HEK293 (cell line): ENCODE data around the gene TAS2R1.

ENCODE experiments used
- CTCF ChIA-PET: fragments of 350-600 bp; formaldehyde crosslinking; extraction: SDS; loops from one replicate; lab custom pipeline; 2021; ENCODE audit warnings: antibody characterized with exemption; lab: Yijun Ruan, JAX
- POLR2A ChIA-PET: fragments of 300-600 bp; formaldehyde crosslinking; extraction: SDS; loops from one replicate; lab custom pipeline; 2020; ENCODE audit warnings: antibody characterized with exemption, inconsistent platforms; lab: Yijun Ruan, JAX
- H3K27ac ChIP-seq: fragments of 200-500 bp; sonication (Bioruptor generic); 2 replicates; pipeline ENCODE4 v1.5.1; 2014; ENCODE audit warnings: low read depth, low read length, control low read depth, inconsistent platforms; ENCODE audit errors: extremely low read depth
- H3K36me3 ChIP-seq, 2 experiments: fragments of 200-500 bp in 1 of 2; sonication (Bioruptor generic) in 1 of 2; 1 replicate in 1 of 2; 2 replicates in 1 of 2; pipeline ENCODE4 v1.5.1; 2014 to 2017; ENCODE audit warnings: inconsistent platforms in 2 of 2, low read length in 2 of 2; ENCODE audit not compliant: control insufficient read depth in 2 of 2, insufficient read depth in 1 of 2
- H3K4me1 ChIP-seq: fragments of 200-500 bp; sonication (Bioruptor generic); 2 replicates; pipeline ENCODE4 v1.5.1; 2014; ENCODE audit warnings: mild to moderate bottlenecking, low read length, inconsistent platforms; ENCODE audit not compliant: control insufficient read depth, insufficient read depth
- H3K4me3 ChIP-seq: 2 replicates; pipeline ENCODE4 v1.5.1; 2011; ENCODE audit warnings: low read depth, mild to moderate bottlenecking, control low read depth, low read length, moderate library complexity
- H3K9me3 ChIP-seq: fragments of 200-500 bp; sonication (Bioruptor generic); 2 replicates; pipeline ENCODE4 v1.5.1; 2014; ENCODE audit warnings: low read depth, low read length, inconsistent platforms; ENCODE audit not compliant: control insufficient read depth, insufficient read depth
- HOXC10 ChIP-seq: sonication (generic); formaldehyde crosslinking; IDR thresholded peaks from 2 replicates; pipeline ENCODE4 v1.8.1; 2023; ENCODE audit warnings: mild to moderate bottlenecking, missing genetic modification reagents
- HOXD13 ChIP-seq: sonication (generic); formaldehyde crosslinking; IDR thresholded peaks from 2 replicates; pipeline ENCODE4 v1.8.0; 2022; ENCODE audit warnings: missing genetic modification reagents, borderline replicate concordance
- RBAK ChIP-seq: fragments of 450-650 bp; formaldehyde crosslinking; IDR thresholded peaks from 2 replicates; pipeline ENCODE4 v1.5.1; 2016; ENCODE audit warnings: missing biosample characterization, missing genetic modification characterization
- REPIN1 ChIP-seq: fragments of 450-650 bp; formaldehyde crosslinking; IDR thresholded peaks from 2 replicates; pipeline ENCODE4 v1.5.1; 2017; ENCODE audit warnings: missing biosample characterization, missing genetic modification characterization, low read depth
- SCRT1 ChIP-seq: fragments of 450-650 bp; formaldehyde crosslinking; IDR thresholded peaks from 2 replicates; pipeline ENCODE4 v1.5.1; 2016; ENCODE audit warnings: missing biosample characterization, missing genetic modification characterization, borderline replicate concordance
- SP7 ChIP-seq: fragments of 450-650 bp; formaldehyde crosslinking; IDR thresholded peaks from 2 replicates; pipeline ENCODE4 v1.5.1; 2016; ENCODE audit warnings: missing biosample characterization, missing genetic modification characterization
- ZBTB21 ChIP-seq: fragments of 450-650 bp; formaldehyde crosslinking; IDR thresholded peaks from 2 replicates; pipeline ENCODE4 v1.5.1; 2017; ENCODE audit warnings: missing biosample characterization, missing genetic modification characterization
- ZBTB8A ChIP-seq: fragments of 450-650 bp; formaldehyde crosslinking; IDR thresholded peaks from 2 replicates; pipeline ENCODE4 v1.5.1; 2016; ENCODE audit warnings: missing biosample characterization, missing genetic modification characterization
- ZFP37 ChIP-seq: fragments of 450-650 bp; formaldehyde crosslinking; IDR thresholded peaks from 2 replicates; pipeline ENCODE4 v1.5.1; 2016; ENCODE audit warnings: missing biosample characterization, missing genetic modification characterization
- ZNF214 ChIP-seq: fragments of 450-650 bp; formaldehyde crosslinking; IDR thresholded peaks from 2 replicates; pipeline ENCODE4 v1.5.1; 2017; ENCODE audit warnings: missing biosample characterization, mild to moderate bottlenecking, missing genetic modification characterization, borderline replicate concordance
- ZNF394 ChIP-seq: fragments of 450-650 bp; formaldehyde crosslinking; IDR thresholded peaks from 2 replicates; pipeline ENCODE4 v1.5.1; 2016; ENCODE audit warnings: missing biosample characterization, missing genetic modification characterization, mild to moderate bottlenecking, moderate library complexity, borderline replicate concordance
- ZNF610 ChIP-seq: fragments of 450-650 bp; formaldehyde crosslinking; IDR thresholded peaks from 2 replicates; pipeline ENCODE4 v1.5.1; 2016; ENCODE audit warnings: missing biosample characterization, missing genetic modification characterization, borderline replicate concordance
- ZNF658 ChIP-seq: fragments of 450-650 bp; formaldehyde crosslinking; IDR thresholded peaks from 2 replicates; pipeline ENCODE4; 2016; ENCODE audit warnings: missing biosample characterization, missing genetic modification characterization
- ZNF677 ChIP-seq: fragments of 450-650 bp; IDR thresholded peaks from 2 replicates; pipeline ENCODE4 v1.5.0; 2018; ENCODE audit warnings: missing biosample characterization, mild to moderate bottlenecking, missing genetic modification characterization, moderate library complexity
- ZNF791 ChIP-seq: fragments of 450-650 bp; formaldehyde crosslinking; IDR thresholded peaks from 2 replicates; pipeline ENCODE4 v1.5.1; 2016; ENCODE audit warnings: missing biosample characterization, missing genetic modification characterization
- ZNF792 ChIP-seq: fragments of 450-650 bp; formaldehyde crosslinking; IDR thresholded peaks from 2 replicates; pipeline ENCODE4 v1.5.1; 2016; ENCODE audit warnings: missing biosample characterization, missing genetic modification characterization
- TF ChIP-seq, protein P1 (sequence below): fragments of 450-650 bp; formaldehyde crosslinking; IDR thresholded peaks from 2 replicates; pipeline ENCODE4 v1.5.1; 2016; ENCODE audit warnings: missing biosample characterization, missing genetic modification characterization
- TF ChIP-seq, protein P2 (sequence below): fragments of 450-650 bp; IDR thresholded peaks from 2 replicates; pipeline ENCODE4 v1.5.1; 2018; ENCODE audit warnings: missing biosample characterization, mild to moderate bottlenecking, missing genetic modification characterization
- TF ChIP-seq, protein P3 (sequence below): fragments of 450-650 bp; formaldehyde crosslinking; IDR thresholded peaks from 2 replicates; pipeline ENCODE4 v1.5.1; 2016; ENCODE audit warnings: missing biosample characterization, missing genetic modification characterization
- TF ChIP-seq, protein P4 (sequence below): fragments of 450-650 bp; formaldehyde crosslinking; IDR thresholded peaks from 2 replicates; pipeline ENCODE4 v1.5.1; 2016; ENCODE audit warnings: missing biosample characterization, missing genetic modification characterization
- TF ChIP-seq, protein P5 (sequence below): fragments of 450-650 bp; formaldehyde crosslinking; IDR thresholded peaks from 2 replicates; pipeline ENCODE4 v1.5.1; 2016; ENCODE audit warnings: missing biosample characterization, missing genetic modification characterization
- TF ChIP-seq, protein P6 (sequence below): fragments of 450-650 bp; formaldehyde crosslinking; IDR thresholded peaks from 2 replicates; pipeline ENCODE4 v1.5.1; 2016; ENCODE audit warnings: missing biosample characterization, missing genetic modification characterization

TAS2R1 gene

DNA sequence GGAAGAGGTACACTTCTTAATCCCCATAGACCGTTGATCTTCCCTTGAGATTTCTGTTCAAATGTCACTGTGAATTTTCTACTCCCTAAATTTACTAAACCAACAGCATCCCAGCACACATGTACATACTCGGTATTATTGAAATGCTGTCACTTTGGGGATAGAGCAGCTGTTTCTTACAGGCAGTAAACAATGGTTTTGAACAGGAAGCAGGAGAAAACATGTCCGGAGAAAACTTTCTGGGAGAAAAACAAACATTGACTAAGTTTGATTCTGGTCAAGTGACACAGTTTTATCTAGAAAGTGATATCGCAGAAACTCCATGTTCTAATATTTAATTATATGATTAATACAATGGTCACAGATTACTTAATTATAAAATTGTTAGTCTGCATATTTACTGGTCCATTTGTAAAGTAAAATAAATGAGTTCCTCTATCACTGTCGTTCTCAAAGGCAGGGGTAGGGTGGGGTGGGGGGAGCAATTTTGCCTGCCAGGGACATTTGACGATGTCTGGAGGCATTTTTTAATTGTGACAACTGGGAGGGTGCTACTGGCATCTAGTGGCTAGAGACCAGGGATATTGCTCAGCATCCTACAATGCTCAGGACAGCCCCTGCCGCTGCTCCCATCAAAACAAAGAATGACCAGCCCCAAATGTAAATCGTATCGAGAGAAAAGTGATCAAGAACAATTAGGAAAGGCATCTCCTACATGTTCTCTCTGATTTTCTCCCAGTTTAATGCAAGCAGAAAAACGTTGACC, 12.2 kb downstream of the TAS2R1 start:
- no peaks in the 10 kb centered on the region for H3K9me3 ChIP-seq
- H3K36me3 ChIP-seq = no peaks in the 10 kb centered on the region
- H3K27ac ChIP-seq = no peak overlapping the region
- TF ChIP-seq HOXC10 (CRISPR knock-in tag) = no peak
- TF ChIP-seq ZBTB21 = no peak
- TF ChIP-seq ZBTB8A = no peak
- TF ChIP-seq REPIN1 (tag by site-specific recombination) = no peak
- TF ChIP-seq ZNF214 (tag by site-specific recombination) = no peak
- no peak for TF ChIP-seq ZNF610 (tag by site-specific recombination)
- TF ChIP-seq, protein P1, sequence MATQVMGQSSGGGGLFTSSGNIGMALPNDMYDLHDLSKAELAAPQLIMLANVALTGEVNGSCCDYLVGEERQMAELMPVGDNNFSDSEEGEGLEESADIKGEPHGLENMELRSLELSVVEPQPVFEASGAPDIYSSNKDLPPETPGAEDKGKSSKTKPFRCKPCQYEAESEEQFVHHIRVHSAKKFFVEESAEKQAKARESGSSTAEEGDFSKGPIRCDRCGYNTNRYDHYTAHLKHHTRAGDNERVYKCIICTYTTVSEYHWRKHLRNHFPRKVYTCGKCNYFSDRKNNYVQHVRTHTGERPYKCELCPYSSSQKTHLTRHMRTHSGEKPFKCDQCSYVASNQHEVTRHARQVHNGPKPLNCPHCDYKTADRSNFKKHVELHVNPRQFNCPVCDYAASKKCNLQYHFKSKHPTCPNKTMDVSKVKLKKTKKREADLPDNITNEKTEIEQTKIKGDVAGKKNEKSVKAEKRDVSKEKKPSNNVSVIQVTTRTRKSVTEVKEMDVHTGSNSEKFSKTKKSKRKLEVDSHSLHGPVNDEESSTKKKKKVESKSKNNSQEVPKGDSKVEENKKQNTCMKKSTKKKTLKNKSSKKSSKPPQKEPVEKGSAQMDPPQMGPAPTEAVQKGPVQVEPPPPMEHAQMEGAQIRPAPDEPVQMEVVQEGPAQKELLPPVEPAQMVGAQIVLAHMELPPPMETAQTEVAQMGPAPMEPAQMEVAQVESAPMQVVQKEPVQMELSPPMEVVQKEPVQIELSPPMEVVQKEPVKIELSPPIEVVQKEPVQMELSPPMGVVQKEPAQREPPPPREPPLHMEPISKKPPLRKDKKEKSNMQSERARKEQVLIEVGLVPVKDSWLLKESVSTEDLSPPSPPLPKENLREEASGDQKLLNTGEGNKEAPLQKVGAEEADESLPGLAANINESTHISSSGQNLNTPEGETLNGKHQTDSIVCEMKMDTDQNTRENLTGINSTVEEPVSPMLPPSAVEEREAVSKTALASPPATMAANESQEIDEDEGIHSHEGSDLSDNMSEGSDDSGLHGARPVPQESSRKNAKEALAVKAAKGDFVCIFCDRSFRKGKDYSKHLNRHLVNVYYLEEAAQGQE = no peak
- TF ChIP-seq ZNF792 (tag by site-specific recombination) = no peak
- TF ChIP-seq, protein P2, sequence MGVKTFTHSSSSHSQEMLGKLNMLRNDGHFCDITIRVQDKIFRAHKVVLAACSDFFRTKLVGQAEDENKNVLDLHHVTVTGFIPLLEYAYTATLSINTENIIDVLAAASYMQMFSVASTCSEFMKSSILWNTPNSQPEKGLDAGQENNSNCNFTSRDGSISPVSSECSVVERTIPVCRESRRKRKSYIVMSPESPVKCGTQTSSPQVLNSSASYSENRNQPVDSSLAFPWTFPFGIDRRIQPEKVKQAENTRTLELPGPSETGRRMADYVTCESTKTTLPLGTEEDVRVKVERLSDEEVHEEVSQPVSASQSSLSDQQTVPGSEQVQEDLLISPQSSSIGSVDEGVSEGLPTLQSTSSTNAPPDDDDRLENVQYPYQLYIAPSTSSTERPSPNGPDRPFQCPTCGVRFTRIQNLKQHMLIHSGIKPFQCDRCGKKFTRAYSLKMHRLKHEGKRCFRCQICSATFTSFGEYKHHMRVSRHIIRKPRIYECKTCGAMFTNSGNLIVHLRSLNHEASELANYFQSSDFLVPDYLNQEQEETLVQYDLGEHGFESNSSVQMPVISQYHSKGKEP = no peak
- no peak for TF ChIP-seq SCRT1 (tag by site-specific recombination)
- H3K4me1 ChIP-seq = no peaks in the 10 kb centered on the region
- no peak overlapping the region for H3K4me3 ChIP-seq
- POLR2A ChIA-PET = no interaction called here
- CTCF ChIA-PET = no interaction called here

DNA sequence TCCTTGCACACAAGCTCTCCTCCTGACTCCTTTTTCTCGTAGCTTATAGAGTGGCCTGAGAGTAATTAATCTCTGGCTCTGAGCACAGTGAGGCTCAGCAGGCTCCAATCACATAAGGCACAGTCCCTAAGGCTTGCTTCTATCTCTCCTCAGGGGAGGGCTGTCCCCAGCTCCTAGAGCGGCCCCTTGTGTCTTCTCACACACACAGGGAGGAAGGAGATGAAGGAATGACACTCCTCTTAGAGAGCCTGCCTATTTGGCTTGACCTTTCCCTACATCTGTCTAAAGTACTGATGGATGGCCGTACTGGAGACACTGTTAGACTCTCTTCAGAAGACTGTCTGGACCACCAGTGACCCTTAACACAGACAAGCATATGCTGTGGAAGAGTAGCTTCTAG, 12.9 kb downstream of the TAS2R1 start:
- ChIA-PET POLR2A (no interaction called here), CTCF (no interaction called here)
- no peaks in the 10 kb centered on the region for H3K36me3 ChIP-seq
- no peak overlapping the region for H3K4me3 ChIP-seq
- no peaks in the 10 kb centered on the region for H3K4me1 ChIP-seq
- H3K27ac ChIP-seq = no peak overlapping the region
- no peak for TF ChIP-seq ZNF677
- no peak for TF ChIP-seq SP7
- TF ChIP-seq, protein P3, sequence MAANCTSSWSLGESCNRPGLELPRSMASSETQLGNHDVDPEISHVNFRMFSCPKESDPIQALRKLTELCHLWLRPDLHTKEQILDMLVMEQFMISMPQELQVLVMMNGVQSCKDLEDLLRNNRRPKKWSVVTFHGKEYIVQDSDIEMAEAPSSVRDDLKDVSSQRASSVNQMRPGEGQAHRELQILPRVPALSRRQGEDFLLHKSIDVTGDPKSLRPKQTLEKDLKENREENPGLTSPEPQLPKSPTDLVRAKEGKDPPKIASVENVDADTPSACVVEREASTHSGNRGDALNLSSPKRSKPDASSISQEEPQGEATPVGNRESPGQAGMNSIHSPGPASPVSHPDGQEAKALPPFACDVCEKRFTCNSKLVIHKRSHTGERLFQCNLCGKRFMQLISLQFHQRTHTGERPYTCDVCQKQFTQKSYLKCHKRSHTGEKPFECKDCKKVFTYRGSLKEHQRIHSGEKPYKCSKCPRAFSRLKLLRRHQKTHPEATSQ (tag by site-specific recombination) = no peak
- TF ChIP-seq, protein P4, sequence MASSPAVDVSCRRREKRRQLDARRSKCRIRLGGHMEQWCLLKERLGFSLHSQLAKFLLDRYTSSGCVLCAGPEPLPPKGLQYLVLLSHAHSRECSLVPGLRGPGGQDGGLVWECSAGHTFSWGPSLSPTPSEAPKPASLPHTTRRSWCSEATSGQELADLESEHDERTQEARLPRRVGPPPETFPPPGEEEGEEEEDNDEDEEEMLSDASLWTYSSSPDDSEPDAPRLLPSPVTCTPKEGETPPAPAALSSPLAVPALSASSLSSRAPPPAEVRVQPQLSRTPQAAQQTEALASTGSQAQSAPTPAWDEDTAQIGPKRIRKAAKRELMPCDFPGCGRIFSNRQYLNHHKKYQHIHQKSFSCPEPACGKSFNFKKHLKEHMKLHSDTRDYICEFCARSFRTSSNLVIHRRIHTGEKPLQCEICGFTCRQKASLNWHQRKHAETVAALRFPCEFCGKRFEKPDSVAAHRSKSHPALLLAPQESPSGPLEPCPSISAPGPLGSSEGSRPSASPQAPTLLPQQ (tag by site-specific recombination) = no peak
- no peak for TF ChIP-seq ZFP37 (tag by site-specific recombination)
- no peak for TF ChIP-seq HOXD13
- no peak for TF ChIP-seq ZBTB8A
- no peak for TF ChIP-seq ZNF791 (tag by site-specific recombination)
- TF ChIP-seq, protein P5, sequence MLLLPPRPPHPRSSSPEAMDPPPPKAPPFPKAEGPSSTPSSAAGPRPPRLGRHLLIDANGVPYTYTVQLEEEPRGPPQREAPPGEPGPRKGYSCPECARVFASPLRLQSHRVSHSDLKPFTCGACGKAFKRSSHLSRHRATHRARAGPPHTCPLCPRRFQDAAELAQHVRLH (tag by site-specific recombination) = no peak
- no peak for TF ChIP-seq RBAK (tag by site-specific recombination)
- no peak for TF ChIP-seq ZNF214 (tag by site-specific recombination)
- TF ChIP-seq, protein P6, sequence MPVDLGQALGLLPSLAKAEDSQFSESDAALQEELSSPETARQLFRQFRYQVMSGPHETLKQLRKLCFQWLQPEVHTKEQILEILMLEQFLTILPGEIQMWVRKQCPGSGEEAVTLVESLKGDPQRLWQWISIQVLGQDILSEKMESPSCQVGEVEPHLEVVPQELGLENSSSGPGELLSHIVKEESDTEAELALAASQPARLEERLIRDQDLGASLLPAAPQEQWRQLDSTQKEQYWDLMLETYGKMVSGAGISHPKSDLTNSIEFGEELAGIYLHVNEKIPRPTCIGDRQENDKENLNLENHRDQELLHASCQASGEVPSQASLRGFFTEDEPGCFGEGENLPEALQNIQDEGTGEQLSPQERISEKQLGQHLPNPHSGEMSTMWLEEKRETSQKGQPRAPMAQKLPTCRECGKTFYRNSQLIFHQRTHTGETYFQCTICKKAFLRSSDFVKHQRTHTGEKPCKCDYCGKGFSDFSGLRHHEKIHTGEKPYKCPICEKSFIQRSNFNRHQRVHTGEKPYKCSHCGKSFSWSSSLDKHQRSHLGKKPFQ (tag by site-specific recombination) = no peak
- no peak for TF ChIP-seq ZNF658 (tag by site-specific recombination)
- no peak for TF ChIP-seq ZNF394 (tag by site-specific recombination)
- TF ChIP-seq, all 188 proteins: peak for 0
- H3K9me3 ChIP-seq = no peaks in the 10 kb centered on the region
